OCI-LY3 (cell line): Measurements from ENCODE around the gene RARG.

Source experiments
- H2AFZ ChIP-seq: fragments of 200-600, 300-600 bp; shearing (Covaris generic); 2 replicates; pipeline ENCODE4 v1.6.0; 2014; ENCODE audit warnings: antibody characterized with exemption, low read depth, low read length
- H3K27ac ChIP-seq: fragments of 200-600, 300-600 bp; sonication (generic); 2 replicates; pipeline ENCODE4 v1.5.1; 2014; ENCODE audit warnings: mild to moderate bottlenecking, low read length, moderate library complexity, mixed read lengths
- H3K27me3 ChIP-seq: fragments of 200-600, 300-600 bp; sonication (generic); 2 replicates; pipeline ENCODE4 v1.6.1; 2014; ENCODE audit warnings: low read depth, low read length, mixed read lengths
- H3K36me3 ChIP-seq: fragments of 200-600, 300-600 bp; sonication (generic); replicated peaks from 2 replicates; pipeline ENCODE3; 2014; ENCODE audit warnings: low read depth, low read length, mixed read lengths
- H3K4me1 ChIP-seq: fragments of 300-600, 200-600 bp; sonication (generic); 2 replicates; pipeline ENCODE4 v1.6.1; 2014; ENCODE audit warnings: low read length, mixed read lengths
- H3K4me2 ChIP-seq: fragments of 200-600, 300-600 bp; sonication (generic); 2 replicates; pipeline ENCODE4 v1.6.1; 2014; ENCODE audit warnings: low read length, mixed read lengths
- H3K4me3 ChIP-seq: fragments of 300-600, 200-600 bp; sonication (generic); 2 replicates; pipeline ENCODE4 v1.5.1; 2014; ENCODE audit warnings: antibody characterized with exemption, mild to moderate bottlenecking, low read length, moderate library complexity
- H3K79me2 ChIP-seq: fragments of 300-600, 200-600 bp; shearing (Covaris generic); 2 replicates; pipeline ENCODE4 v1.6.1; 2014; ENCODE audit warnings: mild to moderate bottlenecking, low read length, mixed read lengths
- H3K9ac ChIP-seq: fragments of 300-600, 200-600 bp; shearing (Covaris generic); 2 replicates; pipeline ENCODE4 v1.6.0; 2014; ENCODE audit warnings: mild to moderate bottlenecking, low read length, moderate library complexity
- H3K9me3 ChIP-seq: fragments of 200-600, 300-600 bp; shearing (Covaris generic); 2 replicates; pipeline ENCODE4 v1.6.1; 2014; ENCODE audit warnings: low read length, mixed read lengths; ENCODE audit not compliant: insufficient read depth
- H4K20me1 ChIP-seq: fragments of 200-600, 300-600 bp; sonication (generic); 2 replicates; pipeline ENCODE4 v1.6.1; 2016; ENCODE audit warnings: low read length, mixed read lengths; ENCODE audit not compliant: insufficient read depth
- CTCF ChIP-seq: fragments of 200-600, 300-600 bp; sonication (generic); IDR thresholded peaks from 2 replicates; pipeline ENCODE4 v1.5.1; 2014; ENCODE audit warnings: antibody characterized with exemption, low read length, low read depth
- EZH2phosphoT487 ChIP-seq: fragments of 200-600 bp; shearing (Covaris generic); IDR thresholded peaks from 2 replicates; pipeline ENCODE4 v1.6.1; 2018; ENCODE audit warnings: antibody characterized with exemption, mixed run types, low read depth

The RARG gene

GRCh38 chr12:53219956-53220693 lies 11.9 kb downstream of the RARG start:
- Histone ChIP-seq H3K27me3 (peaks cover 9% of the 10 kb centered on the region), H3K4me3 (peak overlapping the region; percentile 93), H3K9ac (peak overlapping the region; percentile 69), H3K36me3 (no peaks in the 10 kb centered on the region), H3K9me3 (no peaks in the 10 kb centered on the region), H3K27ac (peak overlapping the region; percentile 41), H2AFZ (peak overlapping the region; percentile 69; the same call in 1 of the 2 replicates), H3K79me2 (no peaks in the 10 kb centered on the region), H3K4me1 (peaks cover 11% of the 10 kb centered on the region), H4K20me1 (no peaks in the 10 kb centered on the region), H3K4me2 (peak overlapping the region; percentile 97)
- TF ChIP-seq CTCF (no peak), EZH2phosphoT487 (no peak)

DNA sequence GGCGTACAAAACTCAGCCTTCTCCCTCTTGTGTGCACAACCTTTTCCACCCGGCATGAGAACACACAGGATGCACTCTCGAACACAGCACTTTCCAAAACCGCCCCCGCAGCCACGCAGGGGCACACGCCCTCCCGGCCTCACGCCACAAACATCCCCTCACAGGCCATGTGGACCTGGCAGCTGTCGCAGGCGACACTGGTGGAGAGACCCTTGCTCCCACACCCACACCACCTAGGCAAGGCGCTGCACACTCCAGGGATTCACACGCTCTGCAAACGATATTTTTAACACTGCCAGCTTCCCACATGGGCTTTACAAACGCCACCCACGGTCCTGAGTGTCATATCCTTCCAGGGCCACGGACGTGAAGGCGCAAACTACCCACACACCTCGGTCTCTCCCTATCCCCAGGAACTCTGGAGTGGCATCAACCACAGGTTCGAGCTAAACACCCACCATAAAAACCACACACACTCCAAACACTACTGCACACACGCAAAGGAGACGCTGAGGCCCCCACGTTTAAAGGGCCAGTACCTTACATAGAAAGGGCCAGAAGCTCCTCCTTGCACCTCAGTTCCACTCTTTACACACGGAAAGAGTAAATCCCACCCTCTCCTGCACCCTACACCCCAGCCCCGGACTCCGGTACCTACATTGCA lies 12.6 kb downstream of the RARG start:
- Histone ChIP-seq H3K4me3 (peak overlapping the region; percentile 93), H3K27me3 (peaks cover 9% of the 10 kb centered on the region), H3K36me3 (no peaks in the 10 kb centered on the region), H2AFZ (0 out of 2 replicates have a peak overlapping the region, but pooled peaks have one; percentile 3), H4K20me1 (no peaks in the 10 kb centered on the region), H3K9me3 (no peaks in the 10 kb centered on the region), H3K4me2 (peak overlapping the region; percentile 97), H3K9ac (peak overlapping the region; percentile 69), H3K27ac (no peak overlapping the region), H3K4me1 (peaks cover 11% of the 10 kb centered on the region), H3K79me2 (no peaks in the 10 kb centered on the region)
- TF ChIP-seq EZH2phosphoT487 (peak; percentile 42; the same call in 1 of the 2 replicates), CTCF (no peak)

DNA sequence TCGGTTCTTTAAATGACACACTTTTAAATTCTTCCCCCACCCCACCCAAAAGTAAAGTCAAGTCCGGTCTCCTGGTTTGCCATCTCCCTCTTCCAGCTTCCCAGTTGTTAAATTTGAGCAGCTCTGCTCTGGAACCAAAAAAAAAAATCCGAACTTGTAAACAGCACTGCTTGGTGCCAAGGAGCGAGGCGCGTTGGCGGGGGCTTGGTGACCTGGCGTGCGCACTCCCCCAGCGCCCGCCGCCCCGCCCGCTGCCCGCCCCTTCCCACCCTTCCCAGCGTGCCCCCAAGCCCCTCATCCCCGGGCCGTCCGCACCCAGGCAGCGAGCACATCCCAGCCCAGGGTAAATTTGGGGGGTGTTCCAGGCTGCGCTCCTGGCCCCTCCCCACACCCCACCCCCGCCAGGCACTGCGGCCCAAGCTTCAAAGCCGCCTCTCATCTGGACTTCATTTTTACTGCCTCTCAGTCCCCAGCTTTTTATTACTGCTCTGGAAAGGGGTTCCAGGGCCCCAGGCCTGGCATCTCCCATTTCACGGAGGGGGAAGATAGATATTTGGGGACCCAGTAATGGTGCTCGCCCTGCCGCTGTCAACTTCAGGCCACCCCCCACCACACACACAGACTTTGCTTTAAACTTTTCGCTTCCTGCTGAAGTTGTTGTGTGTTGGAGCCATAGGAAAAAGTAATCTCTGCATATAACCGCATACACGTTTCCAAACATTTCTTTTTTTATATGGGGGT lies 13.3 kb downstream of the RARG start:
- Histone ChIP-seq H3K4me3 (no peak overlapping the region), H3K4me1 (peaks cover 11% of the 10 kb centered on the region), H2AFZ (no peak overlapping the region), H3K27me3 (peaks cover 9% of the 10 kb centered on the region), H4K20me1 (no peaks in the 10 kb centered on the region), H3K79me2 (no peaks in the 10 kb centered on the region), H3K4me2 (peak overlapping the region; percentile 97; the same call in 1 of the 2 replicates), H3K36me3 (no peaks in the 10 kb centered on the region), H3K9me3 (no peaks in the 10 kb centered on the region), H3K9ac (no peak overlapping the region), H3K27ac (no peak overlapping the region)
- TF ChIP-seq EZH2phosphoT487 = no peak
- no peak for TF ChIP-seq CTCF

DNA sequence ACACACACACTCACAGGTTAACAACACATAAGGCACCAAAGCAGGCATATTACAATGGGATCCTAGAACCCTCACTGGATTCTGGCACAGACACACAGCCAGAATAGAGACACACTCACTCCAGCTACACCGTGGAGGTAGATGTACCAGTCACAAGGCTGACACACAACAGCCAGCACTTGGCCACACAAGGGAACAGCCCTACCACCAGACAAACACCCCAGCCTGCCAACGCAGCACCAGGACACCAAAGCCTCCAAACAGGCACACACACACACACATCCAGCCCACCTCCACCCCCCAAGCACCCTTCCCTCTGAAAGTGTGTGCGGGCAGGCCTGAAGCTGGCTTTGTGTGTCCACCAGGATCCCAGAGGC lies 14.1 kb downstream of the RARG start:
- no peaks in the 10 kb centered on the region for H4K20me1 ChIP-seq
- no peaks in the 10 kb centered on the region for H3K36me3 ChIP-seq
- no peak overlapping the region for H3K4me2 ChIP-seq
- no peaks in the 10 kb centered on the region for H3K79me2 ChIP-seq
- no peak overlapping the region for H3K9ac ChIP-seq
- no peak overlapping the region for H3K4me3 ChIP-seq
- peaks cover 9% of the 10 kb centered on the region for H3K27me3 ChIP-seq
- H2AFZ ChIP-seq = no peak overlapping the region
- H3K9me3 ChIP-seq = no peaks in the 10 kb centered on the region
- H3K4me1 ChIP-seq = peaks cover 15% of the 10 kb centered on the region
- no peak overlapping the region for H3K27ac ChIP-seq
- no peak for TF ChIP-seq CTCF
